Measurements from ENCODE around the gene MUC15.

MUC15 gene

DNA sequence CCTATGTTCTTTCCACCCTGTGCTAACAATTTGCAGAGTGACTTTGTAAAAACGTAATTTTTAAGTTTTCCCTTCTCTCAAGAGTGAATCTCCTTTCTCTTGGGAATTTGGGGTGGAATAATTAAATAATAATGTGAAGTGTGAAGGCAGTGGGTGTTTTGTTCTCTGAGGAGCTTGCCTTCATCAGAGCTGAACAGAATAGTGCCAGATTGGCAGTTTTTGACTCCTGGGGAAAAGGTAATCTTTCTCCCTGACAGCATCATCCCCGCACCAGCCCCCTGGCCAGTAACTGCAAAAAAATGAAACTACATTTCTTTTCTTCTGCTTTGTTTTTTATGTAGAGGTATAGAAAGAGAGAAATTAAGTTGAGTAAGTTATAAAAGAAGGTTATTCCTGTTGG, 59.9 kb downstream of the MUC15 start:
- ChIA-PET POLR2A (ENCODE audit: low non-redundant PET) (no interaction called here), CTCF (no interaction called here)
- H3K27ac ChIP-seq, result no peak overlapping the region
- TF ChIP-seq, protein P1, sequence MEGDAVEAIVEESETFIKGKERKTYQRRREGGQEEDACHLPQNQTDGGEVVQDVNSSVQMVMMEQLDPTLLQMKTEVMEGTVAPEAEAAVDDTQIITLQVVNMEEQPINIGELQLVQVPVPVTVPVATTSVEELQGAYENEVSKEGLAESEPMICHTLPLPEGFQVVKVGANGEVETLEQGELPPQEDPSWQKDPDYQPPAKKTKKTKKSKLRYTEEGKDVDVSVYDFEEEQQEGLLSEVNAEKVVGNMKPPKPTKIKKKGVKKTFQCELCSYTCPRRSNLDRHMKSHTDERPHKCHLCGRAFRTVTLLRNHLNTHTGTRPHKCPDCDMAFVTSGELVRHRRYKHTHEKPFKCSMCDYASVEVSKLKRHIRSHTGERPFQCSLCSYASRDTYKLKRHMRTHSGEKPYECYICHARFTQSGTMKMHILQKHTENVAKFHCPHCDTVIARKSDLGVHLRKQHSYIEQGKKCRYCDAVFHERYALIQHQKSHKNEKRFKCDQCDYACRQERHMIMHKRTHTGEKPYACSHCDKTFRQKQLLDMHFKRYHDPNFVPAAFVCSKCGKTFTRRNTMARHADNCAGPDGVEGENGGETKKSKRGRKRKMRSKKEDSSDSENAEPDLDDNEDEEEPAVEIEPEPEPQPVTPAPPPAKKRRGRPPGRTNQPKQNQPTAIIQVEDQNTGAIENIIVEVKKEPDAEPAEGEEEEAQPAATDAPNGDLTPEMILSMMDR (conservative IDR thresholded peaks at IDR 0.05; ENCODE audit: low read depth), result no peak
- DNase-seq (ENCODE audit: low spot score), result no peak

DNA sequence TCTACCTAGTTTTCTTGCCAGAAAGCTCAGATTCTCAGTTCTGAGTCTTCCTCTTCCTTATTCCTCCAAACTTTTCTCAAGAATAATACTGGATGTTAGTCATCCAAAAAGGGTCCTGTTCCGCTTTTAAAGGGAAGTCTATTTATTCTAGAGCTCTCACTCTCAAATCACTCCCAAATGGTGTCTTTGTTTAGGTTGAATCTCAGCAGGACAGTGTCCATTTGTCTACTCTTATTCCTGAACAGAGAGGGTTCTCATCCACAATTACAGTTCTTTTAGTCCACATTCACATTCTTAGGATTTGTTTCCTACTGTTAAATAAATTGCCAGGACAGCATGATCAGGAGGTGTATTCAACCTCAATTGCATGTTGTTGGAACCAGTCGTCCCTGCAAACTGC, 61.3 kb downstream of the MUC15 start:
- no peak overlapping the region for H3K27ac ChIP-seq
- TF ChIP-seq, protein P1 (conservative IDR thresholded peaks at IDR 0.05; ENCODE audit: low read depth), result no peak
- ChIA-PET POLR2A (ENCODE audit: low non-redundant PET) (no interaction called here), CTCF (interaction anchor here (0.6 kb wide), 1 partner anchor 951 kb away, joined by 6 read pairs; no protein-coding TSS in a partner anchor)
- DNase-seq (ENCODE audit: low spot score), result no peak

DNA sequence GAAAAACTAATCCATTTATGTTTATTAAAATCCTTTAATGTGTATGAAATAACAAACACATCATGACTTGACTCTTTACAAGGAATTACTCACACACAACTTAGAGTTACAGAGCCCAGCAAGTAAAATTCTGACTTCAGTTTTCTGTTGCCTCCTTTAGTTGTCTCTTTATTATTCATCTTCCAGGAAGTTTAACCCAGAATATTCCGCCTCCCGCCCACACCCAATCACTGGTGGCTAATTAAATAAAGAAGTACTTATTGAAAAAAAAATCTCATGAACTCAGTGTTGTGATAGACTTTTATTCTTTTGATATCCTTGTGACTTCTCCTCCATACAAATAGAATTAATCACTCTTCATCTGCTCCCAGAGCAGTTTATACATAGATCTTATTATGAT, 61.9 kb downstream of the MUC15 start:
- DNase-seq (ENCODE audit: low spot score), result no peak
- TF ChIP-seq, protein P1 (conservative IDR thresholded peaks at IDR 0.05; ENCODE audit: low read depth), result no peak
- ChIA-PET CTCF (no interaction called here), POLR2A (ENCODE audit: low non-redundant PET) (no interaction called here)
- H3K27ac ChIP-seq, result no peak overlapping the region
